GM21515 (cell line): Measurements from ENCODE around the gene SH3BP1.
"Not testable (repeated sequence)": the region's sequence is repeated elsewhere in the genome, so short reads cannot be mapped to it uniquely, and the experiment has no call there.

Experiments
- ATAC-seq: cut with Tn5 transposase; IDR thresholded peaks from one replicate; pipeline ENCODE4 v1.9.1; 2021; ENCODE audit not compliant: unreplicated experiment

The SH3BP1 gene

DNA sequence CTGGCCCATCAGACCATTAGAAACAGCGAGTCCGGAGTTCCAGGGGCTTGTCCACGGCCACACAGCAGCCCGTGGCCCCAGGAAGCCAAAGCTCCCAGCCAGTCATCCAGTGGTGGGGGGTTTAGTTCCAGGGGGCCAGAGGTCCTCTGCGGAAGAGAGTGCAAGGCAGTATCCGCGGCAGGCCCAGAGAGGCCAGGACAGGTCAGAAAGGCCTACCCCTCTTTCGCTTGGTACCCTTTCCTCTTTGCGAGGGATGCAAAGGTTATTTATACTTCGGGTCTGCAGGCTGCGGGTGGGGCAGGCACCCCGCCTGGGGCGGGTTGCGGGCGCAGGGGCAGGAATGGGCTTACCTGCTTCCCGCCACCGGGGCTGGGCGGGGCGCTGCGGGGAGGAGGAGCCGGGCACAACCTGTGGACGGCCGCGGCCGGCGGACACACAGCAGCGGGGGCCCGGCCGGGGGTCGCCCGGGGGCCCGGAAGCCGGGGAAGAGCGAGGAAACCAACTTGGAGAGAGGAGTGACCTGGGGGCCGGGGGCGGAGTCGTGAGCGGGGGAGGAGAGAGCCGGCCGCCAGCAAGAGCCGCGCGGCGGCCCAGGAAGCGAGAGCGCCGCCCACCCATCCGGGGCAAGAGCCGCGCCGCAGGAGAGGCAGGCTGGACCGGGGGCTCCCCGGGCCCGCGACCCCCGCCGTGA is at the start of gene SH3BP1:
TSS of gene SH3BP1 (plus strand) at position 600 of the 691 bp plus-strand sequence. CDS start 119 bp downstream, outside the sequence.
- ATAC-seq, result no peak

GRCh38 chr22:37591081-37591480 is 48.4 kb upstream of the SH3BP1 start:
- not testable (repeated sequence) for ATAC-seq

- no peak for ATAC-seq
These were observed 47.6 kb upstream of the SH3BP1 start for GRCh38 chr22:37591823-37592404.

DNA sequence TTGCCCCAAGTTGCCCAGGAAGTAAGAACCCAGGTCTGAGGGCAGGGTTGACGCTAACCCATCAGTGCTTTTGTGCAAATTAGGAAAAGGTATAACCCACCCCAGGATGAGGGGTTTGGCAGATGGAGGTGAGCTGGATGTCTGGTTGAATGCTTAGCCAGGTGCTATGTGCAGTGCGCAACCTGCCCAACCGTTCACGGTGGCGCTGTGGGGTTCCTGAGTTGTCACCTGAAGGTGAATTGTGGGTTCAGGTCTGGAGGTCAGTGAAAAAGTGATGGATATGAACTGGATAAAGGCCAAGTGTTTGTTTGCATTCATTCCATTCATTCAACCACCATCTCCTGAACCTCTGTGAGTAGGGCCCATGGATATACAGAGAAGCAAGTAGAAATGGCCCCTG is 45.2 kb upstream of the SH3BP1 start:
- ATAC-seq, result no peak

- ATAC-seq, result no peak
These were observed 40.3 kb upstream of the SH3BP1 start for GRCh38 chr22:37599153-37599552.

DNA sequence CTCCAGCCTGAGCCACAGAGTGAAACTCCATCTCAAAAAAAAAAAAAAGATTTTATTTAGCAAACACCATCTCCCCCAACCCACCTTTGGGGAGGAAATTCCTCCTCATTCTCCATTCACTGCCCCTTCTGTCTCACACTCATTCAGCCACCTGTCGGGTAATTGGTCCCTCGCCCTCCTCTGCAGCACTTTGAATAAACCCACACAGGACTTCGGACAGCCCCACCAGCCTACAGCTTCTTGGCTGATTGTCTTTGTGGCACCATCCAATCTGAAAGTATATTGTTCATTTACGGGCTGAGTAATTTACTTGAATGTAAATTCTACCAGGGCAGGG is 38.3 kb upstream of the SH3BP1 start:
- ATAC-seq, result no peak

GRCh38 chr22:37601540-37602442 is 37.7 kb upstream of the SH3BP1 start:
- no peak for ATAC-seq

DNA sequence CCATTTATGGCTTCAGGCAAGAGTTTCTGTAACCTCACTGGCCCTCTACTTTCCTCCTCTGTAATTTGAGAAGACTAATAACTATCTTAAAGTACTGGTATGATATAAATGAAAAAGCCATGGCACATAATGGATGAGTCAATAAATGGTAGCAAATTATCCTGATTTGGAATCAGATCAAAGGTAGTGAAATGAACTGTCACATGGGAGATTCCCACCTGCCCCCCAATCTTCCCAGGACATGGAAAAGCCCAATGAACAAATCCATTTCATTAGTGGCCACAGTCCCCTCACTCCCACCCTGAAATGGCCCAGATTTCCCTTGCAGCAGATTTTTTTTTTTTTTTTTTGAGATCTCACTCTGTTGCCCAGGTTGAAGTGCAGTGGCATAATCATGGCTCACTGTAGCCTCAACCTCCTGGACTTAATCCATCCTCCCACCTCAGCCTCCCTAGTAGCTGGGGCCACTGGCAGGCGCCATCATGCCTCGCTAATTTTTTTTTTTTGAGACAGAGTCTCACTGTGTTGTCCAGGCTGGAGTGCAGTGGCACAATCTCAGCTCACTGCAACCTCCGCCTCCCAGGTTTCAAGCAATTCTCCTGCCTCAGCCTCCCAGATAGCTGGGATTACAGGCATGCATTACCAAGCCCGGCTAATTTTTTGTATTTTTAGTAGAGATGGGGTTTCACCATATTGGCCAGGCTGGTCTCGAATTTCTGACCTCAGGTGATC is 36.8 kb upstream of the SH3BP1 start:
- not testable (repeated sequence) for ATAC-seq

DNA sequence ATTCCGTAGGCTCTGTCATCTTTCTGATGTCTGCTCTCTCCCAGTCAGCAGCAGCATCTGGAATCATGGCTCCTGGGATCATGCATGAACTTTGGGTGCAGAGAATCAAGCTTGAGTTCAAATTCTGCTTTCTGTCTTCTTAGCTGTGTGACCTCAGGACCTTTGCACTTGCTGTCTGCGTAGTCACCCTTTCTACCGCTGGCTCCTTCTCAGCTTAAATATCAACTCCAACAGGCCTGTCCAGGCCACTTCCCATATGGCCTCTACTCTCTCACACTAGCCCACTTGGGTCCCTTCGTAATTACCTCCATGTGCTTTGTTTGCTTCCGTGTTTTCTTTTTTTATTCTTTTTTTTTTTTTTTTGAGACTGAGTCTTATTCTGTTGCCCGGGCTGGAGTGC is 35.4 kb upstream of the SH3BP1 start:
- ATAC-seq, result no peak

DNA sequence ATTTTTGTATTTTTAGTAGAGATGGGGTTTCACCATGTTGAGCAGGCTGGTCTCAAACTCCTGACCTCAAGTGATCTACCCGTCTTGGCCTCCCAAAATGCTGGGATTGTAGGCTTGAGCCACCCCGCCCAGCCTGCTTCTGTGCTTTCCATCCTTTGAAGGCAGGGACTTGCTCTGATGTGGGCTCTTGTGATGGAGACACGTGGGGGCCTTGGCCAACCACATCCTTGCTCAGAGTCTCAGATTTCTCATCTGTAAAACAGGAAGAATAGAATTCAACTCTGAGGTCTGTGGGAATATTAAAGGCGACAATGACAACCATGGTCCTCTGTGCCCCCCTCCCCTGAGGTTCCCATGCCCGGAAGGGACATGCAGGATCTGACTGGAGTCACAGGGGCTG is 34.6 kb upstream of the SH3BP1 start:
- no peak for ATAC-seq

DNA sequence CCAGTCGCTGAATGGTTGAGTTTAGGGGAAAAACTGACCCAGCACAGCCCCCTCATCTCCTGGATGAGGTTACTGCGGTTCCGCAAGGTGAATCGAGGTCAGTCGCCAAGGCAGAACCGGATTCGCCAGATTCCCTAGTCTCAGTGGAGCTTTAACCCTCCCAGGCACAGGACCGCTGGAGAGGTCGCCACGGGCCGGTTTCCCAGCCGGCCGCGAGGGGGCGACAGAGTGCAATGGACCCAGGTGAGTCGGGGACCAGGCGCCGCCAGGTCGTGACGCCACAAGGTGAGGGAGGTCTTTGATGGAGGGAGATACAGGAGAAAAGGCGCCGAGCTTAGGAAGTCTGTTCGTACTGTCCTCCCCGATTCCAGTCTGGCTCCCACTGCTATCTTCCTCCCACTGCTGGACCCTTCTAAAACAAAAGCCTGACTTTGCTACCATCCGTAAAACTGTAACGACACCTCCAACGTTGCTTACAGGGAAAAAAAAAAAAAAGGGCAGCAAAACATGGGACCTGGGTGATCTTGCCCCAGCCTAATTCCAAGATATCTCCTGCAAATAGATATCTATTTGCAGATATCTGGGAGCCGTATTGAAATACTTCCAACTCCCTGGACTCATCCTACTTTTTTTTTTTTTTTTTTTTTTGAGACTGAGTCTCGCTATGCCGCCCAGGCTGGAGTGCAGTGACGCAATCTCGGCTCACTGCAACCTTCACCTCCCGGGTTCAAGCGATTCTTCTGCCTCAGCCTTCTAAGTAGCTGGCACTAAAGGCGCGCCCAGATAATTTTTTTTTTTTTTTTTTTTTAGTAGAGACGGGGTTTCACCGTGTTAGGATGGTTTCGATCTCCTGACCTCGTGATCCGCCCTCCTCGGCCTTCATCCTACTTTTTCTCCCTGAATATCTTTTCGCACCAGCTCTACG is 32.2 kb upstream of the SH3BP1 start:
- ATAC-seq, result peak; percentile 30

DNA sequence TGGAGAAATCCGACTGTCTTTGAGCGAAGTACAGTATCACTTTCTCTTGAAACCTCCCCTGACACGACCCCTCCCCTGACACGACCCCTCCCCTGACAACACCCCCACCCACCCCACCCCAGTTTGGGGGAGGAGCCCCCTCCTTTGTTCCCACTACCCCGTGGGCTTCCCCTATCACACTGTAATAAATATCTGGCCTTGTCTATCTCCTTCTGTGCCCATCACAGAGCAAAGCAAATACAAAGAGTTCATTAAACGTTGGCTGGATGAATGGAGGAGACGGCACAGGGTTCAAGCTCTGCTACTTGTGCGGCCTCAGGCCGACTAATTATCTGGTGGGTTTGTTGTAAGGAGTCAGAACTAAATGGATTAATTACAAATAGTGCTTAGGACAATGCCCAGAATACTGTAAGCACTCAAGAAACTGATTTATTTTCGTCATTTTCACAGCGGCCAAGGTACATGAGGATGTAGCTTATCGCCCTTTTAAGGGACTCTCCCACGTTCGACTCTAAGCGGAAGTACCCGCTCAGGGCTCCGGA is 31.5 kb upstream of the SH3BP1 start:
- no peak for ATAC-seq

DNA sequence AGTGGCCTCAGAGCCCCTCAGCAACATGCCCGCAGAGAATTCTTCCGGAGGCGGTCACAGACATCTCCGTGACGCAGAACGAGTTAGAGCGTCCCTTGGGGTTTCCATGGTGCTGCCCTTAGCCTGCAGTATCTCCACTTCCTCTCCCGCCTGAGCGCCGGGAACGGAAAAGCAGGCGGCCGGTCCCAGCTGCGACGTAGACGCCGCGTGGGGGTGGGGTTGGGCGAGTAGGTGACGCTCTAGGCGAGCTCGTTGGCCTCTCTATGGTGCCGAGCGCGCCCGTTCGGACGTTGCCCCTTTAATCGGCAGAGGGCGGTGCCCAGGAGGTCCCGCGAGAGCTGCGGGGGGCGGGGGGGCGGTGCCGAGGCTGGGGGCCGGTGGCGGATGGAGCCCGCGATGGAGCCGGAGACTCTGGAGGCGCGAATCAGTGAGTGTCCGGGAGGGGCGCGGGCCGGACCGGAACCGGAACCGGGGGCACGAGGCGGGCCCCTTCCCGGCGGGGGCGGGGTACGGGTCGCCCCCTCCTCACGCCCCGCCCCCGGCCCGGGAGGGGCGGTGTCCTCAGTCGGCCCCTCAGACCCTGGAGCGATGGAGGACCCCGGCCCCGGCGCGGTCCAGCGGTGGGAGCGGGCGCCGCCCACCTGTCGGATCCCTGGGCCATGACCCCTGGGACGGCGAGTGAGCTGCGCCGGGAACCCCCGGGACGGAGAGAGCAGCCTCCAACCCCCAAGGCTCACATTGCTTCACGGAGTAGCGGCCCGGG is 30.8 kb upstream of the SH3BP1 start, which contains the start of gene GGA1:
TSS of gene GGA1 (plus strand) at position 358 of the 763 bp plus-strand sequence. CDS start at position 385, 27 bp downstream.
- peak; percentile 73 for ATAC-seq

GRCh38 chr22:37609240-37610152 is 30.0 kb upstream of the SH3BP1 start:
- ATAC-seq, result peak; percentile 14

GRCh38 chr22:37610153-37610475 is 29.4 kb upstream of the SH3BP1 start:
- ATAC-seq, result not testable (repeated sequence)

GRCh38 chr22:37610480-37611129 is 28.9 kb upstream of the SH3BP1 start:
- ATAC-seq, result no peak

- no peak for ATAC-seq
These were observed 28.3 kb upstream of the SH3BP1 start for GRCh38 chr22:37611207-37611606.
